ENCODE data around the gene NTRK1.

Gene NTRK1

GRCh38 chr1:156857532-156857931 is 3.1 kb upstream of the NTRK1 start:
- no peak for DNase-seq (ENCODE audit: low spot score)

DNA sequence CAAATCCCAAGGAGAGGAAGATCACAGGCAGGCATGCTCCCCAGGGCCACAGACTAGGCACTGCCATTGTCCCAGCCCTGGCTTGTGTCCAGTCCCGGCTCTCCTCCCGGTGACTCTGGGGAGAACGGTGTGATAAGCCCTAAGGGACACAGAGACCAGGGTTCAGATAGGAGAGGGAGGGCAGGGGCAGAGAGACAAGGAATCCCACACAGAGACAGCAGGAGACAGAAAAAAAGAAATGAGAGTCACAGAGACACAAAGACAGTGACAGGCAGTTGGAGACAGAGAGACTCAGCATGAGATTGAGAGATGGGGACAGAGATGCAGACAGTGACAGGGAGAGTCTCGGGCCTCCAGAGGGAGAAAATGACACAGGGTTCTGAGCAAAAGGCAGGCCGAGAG is 2.1 kb upstream of the NTRK1 start:
- DNase-seq (ENCODE audit: low spot score), result peak; percentile 60

DNA sequence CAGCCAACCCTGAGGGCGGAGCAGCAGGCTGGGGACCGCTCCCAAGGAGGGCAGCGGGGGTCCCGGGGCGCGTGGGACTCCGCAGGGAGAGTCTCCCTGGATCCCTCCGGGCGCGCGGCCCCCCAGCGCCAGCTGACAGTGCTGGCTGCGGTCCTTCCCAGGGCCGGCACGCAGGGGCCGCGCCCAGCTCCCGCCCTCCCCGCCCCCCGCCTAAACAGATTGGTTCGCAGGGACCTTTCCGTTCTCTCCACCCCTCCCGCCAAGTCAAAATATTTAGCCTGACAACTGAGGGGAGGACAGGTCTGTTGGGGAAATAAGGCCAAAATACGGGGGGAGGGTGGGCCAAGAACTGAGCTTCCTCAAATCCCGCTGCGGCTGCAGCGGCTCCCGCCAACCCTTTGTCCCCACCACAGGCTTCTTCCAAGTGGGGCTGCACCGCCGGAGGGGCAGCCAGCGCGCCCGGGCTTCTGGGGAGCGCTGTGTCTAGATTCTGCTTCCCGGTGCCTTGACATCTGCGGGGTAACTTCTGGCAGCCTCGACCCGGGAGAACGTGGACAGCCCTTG is 1.6 kb upstream of the NTRK1 start, which contains the start of gene INSRR:
TSS of gene INSRR (minus strand) at position 159 of the 564 bp plus-strand sequence. CDS start 496 bp downstream, outside the sequence.
- DNase-seq (ENCODE audit: low spot score), result peak; percentile 62

DNA sequence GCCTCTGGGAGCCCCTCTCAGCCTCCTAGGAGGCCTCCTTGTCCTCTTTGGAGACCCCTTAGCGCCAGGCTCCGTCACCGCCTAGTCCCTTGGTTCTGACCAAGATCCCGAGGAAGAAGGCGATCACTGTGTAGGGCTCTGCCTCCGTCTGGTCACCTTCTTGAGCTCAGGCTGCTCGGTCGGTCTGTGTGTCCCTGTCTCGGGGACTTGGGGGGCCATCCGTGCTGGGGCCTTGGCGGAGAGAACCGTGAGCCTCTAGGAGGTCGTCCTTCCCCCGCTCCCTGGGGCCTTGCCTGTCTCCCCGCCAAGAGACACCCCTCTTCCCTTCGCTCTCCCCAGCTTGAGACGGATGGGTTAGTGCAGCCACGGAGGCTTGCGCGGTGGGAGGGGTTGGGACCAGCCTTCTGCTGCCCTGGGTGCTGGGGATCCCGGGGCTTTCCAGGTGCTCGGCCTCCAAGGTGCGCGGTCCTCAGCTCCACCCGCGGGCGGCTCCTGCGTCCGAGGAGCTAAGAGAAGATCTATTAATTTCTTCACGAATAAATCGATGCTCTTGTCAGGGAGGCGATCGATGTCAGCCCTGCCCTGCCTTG is 1.0 kb upstream of the NTRK1 start:
- peak; percentile 57 for DNase-seq (ENCODE audit: low spot score)

GRCh38 chr1:156860113-156860627 is 495 bp upstream of the NTRK1 start:
- DNase-seq (ENCODE audit: low spot score), result peak; percentile 80

DNA sequence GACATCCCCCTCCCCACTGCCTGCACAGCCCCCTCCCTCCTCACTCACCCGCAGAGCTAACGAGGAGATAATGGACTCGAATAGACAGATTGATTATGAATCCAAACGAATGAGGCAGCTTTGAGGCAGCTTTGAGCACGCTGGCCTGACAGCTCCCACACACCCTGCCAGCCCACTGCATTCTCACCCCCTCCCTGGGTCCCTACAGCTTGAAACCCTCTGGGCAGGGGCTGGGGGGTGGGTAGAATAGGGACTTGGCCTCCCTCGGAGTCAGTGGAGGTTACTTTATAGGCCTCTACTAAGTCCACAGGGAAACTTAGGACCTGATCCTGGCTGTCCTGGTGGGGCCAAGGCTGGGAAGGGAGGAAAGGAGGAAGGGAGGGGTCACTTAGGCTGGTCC is 1.9 kb downstream of the NTRK1 start:
- no peak for DNase-seq (ENCODE audit: low spot score)

DNA sequence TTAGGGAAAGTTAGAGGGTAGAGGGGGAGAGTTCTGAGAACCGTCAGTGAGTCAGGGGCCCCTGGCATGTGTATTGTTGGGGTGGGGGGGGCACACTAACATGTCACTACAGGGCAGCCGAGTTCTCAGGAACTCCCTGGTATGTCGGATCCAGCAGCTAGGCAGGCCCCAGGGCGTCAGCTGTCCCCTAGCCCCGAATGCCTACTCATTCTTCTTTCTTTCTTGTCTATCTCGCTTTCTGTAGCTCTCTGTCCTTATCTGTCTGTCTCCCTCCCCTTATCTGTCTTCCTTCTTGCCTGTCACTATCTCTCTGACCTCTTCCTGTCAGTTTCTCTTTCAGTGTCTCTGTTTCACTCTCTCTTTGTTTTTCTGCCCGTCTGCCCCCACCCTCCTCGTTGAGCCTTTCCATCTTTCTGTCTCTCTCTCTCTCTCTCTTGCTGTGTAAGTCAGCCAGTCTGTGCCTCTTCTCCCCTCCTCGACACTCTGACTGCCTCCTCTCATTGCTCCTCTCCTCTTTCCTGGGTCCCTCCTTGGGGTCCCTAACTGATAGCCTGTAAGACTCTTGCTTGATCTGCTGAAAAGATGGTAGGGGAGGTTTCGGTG is 2.4 kb downstream of the NTRK1 start:
- DNase-seq (ENCODE audit: low spot score), result no peak

- no peak for DNase-seq (ENCODE audit: low spot score)
These were observed 3.0 kb downstream of the NTRK1 start for GRCh38 chr1:156863631-156864030.

DNA sequence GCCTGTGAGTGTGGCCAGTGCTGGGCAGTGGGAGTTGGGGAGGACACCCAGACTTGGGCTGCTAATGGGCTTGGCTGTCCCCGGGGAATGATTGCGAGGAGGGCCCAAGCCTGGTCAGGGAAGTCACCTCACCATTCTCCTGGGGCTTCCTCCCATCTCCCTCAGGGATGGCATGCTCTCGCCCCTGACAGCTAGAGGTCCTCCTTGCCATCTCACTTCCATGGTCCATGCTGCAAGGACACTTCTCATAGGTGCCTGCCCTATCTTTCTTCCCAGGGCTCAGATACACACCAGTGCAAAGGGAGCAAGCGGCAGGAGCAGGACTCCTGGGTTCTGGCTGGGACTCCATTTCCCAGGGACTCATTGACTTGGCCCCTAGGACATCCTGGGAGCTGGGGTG is 4.1 kb downstream of the NTRK1 start:
- no peak for DNase-seq (ENCODE audit: low spot score)

- DNase-seq (ENCODE audit: low spot score), result no peak
These were observed 4.6 kb downstream of the NTRK1 start for GRCh38 chr1:156865258-156865657.

GRCh38 chr1:156865865-156866248 is 5.2 kb downstream of the NTRK1 start:
- DNase-seq (ENCODE audit: low spot score), result no peak

GRCh38 chr1:156866249-156866909 is 5.7 kb downstream of the NTRK1 start:
- DNase-seq (ENCODE audit: low spot score), result no peak

GRCh38 chr1:156868341-156868740 is 7.7 kb downstream of the NTRK1 start:
- DNase-seq (ENCODE audit: low spot score), result no peak

GRCh38 chr1:156869455-156869854 is 8.8 kb downstream of the NTRK1 start:
- DNase-seq (ENCODE audit: low spot score), result no peak

- no peak for DNase-seq (ENCODE audit: low spot score)
These were observed 13.0 kb downstream of the NTRK1 start for GRCh38 chr1:156873659-156874058.

DNA sequence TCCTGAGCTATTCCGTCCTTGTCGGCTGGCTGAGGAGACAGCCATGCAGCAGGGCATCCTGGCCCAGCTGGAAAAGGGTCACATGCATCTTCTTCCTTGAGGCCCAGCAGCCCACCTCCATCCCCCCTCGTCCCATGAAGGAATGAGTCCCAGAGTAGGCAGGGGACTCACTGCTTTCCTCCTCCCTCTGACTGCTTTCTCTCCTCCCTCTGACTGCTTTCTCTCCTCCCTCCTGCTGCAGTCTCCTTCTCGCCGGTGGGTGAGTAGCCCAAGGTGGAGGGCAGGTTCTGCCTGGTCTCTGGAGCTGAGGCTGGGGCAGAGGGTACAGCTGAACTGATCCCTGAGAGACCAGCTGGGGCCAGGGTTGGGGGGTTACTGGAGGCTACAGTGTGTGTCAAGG is 13.5 kb downstream of the NTRK1 start:
- no peak for DNase-seq (ENCODE audit: low spot score)

DNA sequence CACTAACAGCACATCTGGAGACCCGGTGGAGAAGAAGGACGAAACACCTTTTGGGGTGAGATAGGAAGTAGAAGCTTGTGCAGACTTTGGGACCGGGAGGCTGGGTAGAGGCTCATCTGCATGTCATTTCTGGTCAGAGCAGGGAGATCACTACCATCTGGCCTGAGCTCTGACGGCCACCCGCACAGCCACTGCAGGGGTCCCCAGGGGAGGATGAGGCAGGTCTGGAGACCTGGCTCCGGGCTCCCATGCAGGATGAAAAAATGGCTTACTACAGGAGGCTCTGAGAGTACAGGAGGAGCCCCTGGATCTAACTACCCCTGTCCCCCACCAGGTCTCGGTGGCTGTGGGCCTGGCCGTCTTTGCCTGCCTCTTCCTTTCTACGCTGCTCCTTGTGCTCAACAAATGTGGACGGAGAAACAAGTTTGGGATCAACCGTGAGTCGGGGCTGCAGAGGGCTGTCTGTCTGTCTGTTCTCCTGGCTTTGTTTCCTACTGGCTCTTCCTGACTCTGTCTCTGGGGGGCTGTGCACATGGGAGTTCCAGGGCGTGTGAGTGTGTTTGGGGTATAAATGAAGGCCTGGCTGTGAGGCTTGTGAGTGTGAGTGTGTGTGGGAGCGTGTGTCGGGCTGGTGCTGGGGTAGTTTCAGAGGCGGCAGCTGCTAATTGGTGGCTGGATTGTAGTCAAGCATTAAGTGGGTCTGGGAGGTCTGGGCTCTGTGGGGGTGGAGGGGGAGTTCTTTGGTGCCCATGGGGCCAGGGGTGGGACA is 14.1 kb downstream of the NTRK1 start:
- DNase-seq (ENCODE audit: low spot score), result no peak

GRCh38 chr1:156875341-156875615 is 14.6 kb downstream of the NTRK1 start:
- no peak for DNase-seq (ENCODE audit: low spot score)

GRCh38 chr1:156876281-156876680 is 15.6 kb downstream of the NTRK1 start:
- no peak for DNase-seq (ENCODE audit: low spot score)

GRCh38 chr1:156877433-156878170 is 16.9 kb downstream of the NTRK1 start:
- no peak for DNase-seq (ENCODE audit: low spot score)

- no peak for DNase-seq (ENCODE audit: low spot score)
These were observed 19.2 kb downstream of the NTRK1 start for GRCh38 chr1:156879876-156880275.

- DNase-seq (ENCODE audit: low spot score), result no peak
These were observed 19.8 kb downstream of the NTRK1 start for GRCh38 chr1:156880473-156880872.

Measured in D341Med (cell line).